ENCODE results near the gene CLEC16A. TPM values are rescaled to one million over a fixed set of nuclear protein-coding genes. Genes with fewer than 3 reads are reported as not detected.
"Not testable (repeated sequence)": the region's sequence is repeated elsewhere in the genome, so short reads cannot be mapped to it uniquely, and the experiment has no call there.

Gene CLEC16A
- polyA plus RNA-seq, 10 donors, result 11.4 to 15.2 (median 12.9) TPM

DNA sequence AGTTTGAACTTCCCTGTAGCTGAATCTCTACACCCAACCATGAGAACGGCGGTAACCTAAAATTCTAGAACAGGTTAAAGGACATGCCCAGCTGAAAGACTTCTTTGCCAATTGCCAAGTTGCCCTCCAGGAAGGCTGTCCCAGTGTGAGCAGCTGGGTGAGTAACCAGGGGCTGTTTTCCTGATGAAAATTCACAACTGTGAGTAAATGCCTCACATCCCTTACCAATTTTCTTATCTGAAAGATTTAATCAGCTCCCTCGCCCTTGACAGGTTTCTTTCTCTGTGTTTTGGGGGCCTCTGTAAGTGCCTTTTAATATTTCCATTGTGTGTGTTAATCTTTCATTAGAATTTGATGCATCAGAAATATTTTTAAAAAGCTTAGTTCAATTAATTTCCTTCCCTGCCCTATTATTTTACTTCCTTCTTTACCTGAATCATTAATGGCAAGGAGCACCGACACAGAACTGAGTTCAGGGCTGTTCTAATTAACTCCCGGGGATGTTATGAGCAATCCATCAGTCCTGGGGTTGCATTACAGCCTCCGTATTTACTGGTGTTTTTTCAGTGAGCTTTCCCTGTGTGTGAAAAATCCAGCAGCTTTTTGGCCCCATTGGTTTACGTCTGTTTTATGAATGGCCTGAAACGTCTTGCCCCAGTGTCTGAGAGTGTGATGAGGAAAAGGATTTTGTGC lies 152.9 kb downstream of the CLEC16A start:
- no peak for DNase-seq

GRCh38 chr16:11097787-11098167 lies 153.4 kb downstream of the CLEC16A start:
- DNase-seq, result no peak

DNA sequence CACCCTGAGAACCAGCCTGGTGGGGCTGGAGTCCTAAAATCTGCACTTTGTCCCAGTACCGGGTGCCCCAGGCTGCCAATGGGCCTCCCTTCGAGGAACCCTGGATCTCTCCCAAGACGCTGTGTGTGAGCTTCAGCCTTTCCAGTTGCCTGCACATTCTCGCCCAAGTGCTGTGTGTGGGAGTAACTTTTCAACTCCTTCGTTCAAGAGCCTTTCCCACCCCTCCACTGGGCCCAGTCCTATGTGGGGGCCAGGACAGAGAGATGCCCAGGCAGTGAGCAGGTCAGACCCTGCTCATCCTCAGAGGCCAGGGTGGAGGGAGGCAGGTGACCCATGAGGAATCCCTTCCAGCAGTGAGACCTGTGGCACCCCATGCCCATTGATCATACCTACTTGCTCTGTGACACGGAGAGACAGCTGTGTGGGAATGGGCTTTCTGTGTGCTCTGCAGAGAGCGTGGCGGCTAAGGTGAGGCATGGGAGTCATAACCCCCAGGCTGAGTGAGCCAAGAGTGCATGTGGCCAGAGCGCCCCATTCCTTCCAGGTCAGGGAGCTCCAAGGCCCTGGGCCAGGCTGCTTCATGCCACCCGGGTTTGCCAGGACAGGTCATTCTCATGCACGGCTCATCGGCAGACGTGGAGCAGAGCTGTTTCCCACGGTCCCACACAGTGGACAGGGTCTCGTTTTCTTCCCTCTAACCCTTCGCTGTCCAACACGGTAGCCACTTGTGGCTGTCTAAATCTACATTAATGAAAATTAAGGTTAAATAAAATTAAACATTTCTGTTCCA lies 154.4 kb downstream of the CLEC16A start:
- DNase-seq, result no peak

DNA sequence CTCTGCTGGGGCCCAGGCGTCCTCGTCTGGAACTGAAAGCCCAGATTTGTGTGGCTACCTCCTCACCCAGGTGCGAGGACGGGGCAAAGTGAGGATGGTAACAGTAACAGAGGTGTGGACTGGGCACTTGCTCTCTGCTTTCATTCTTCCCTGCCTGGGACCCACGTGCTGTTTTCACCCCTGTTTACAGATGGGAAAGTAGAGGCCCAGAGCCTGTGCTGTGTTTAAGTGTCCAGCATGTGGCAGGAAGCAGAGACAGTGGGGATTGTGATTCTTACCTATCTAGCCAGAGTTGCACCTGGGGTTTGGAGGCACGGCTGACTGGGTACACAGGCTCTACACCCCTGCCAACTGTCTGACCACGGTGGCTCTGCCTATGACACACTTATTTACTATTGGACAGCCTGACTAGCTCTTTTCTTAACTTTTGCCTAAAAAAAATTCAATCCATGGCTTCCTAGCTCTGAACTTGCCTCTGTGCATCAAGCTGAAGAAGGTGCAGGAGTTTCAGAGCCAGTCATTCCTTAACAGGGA lies 155.4 kb downstream of the CLEC16A start:
- DNase-seq, result no peak

- DNase-seq, result peak; percentile 77 to 90 (median 80)
These were observed 155.9 kb downstream of the CLEC16A start for GRCh38 chr16:11100239-11100750.

GRCh38 chr16:11101283-11101682 lies 156.9 kb downstream of the CLEC16A start:
- no peak for DNase-seq

DNA sequence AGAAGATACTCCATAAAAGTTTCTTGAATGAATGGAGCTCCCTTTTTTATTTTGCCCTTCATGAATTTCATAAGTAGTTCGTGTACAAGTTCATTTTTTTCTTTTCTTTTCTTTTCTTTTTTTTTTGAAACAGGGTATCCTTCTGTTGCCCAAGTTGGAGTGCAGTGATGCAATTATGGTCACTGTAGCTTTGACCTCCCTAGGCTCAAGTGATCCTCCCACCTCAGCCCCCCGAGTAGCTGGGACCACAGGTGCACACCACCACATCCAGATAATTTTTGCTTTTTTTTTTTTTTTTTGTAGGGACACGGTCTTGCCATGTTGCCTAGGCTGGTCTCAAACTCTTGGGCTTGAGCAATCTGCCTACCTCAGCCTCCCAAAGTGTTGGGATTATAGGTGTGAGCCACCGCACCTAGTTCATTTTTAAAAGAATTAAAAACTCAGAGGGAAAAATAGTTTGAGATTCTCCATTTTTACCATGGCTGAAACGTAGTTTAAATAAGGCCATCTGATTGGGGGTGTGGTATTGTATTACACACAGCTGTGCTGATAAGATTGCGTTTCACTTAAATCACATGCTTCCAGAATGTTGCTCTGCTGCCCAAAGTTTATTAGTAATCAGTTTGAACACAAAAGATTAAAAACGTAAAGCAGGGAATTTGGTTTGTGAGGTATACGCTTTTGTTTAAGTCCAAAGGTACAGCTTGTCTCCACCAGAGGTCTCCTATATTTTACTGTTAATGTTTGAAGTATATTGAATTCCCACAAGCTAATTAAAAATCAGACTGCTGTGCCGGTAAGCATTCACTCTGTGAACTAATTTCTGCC lies 157.5 kb downstream of the CLEC16A start:
- DNase-seq, result peak in 1 of 3 donors; percentile 45

DNA sequence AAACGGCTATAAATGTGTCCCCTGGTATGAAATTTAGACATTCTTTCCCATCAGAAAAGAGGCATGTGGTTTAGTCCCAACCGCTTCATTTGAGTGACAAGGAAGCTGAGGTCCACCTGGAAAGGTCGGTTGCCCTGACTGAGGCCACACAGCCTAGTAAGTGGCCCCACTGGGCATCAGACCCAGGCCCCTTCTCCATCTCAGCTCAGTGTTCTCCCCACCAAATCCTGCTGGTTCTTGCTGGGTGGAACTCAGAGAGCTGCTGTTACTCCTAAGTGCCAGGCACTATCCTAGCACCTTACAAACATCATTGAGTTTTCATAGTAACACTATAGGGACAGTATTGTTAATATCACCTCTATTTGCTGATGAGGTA lies 158.1 kb downstream of the CLEC16A start:
- DNase-seq, result no peak

DNA sequence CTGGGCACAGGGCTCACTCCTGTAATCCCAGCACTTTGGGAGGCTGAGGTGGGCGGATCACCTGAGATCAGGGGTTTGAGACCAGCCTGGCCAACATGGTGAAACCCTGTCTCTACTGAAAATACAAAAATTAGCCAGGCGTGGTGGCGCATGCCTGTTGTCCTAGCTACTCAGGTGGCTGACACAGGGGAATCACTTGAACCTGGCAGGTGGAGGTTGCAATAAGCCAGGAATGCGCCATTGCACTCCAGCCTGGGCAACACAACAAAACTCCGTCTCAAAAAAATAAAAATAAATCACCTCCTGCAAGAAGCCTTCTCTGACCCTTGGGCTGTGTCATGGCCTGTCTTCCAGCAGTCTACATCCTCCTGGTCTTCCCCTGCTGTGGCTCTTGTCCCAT lies 158.9 kb downstream of the CLEC16A start:
- not testable (repeated sequence) for DNase-seq

GRCh38 chr16:11104168-11105037 lies 160.0 kb downstream of the CLEC16A start:
- DNase-seq, result no peak

DNA sequence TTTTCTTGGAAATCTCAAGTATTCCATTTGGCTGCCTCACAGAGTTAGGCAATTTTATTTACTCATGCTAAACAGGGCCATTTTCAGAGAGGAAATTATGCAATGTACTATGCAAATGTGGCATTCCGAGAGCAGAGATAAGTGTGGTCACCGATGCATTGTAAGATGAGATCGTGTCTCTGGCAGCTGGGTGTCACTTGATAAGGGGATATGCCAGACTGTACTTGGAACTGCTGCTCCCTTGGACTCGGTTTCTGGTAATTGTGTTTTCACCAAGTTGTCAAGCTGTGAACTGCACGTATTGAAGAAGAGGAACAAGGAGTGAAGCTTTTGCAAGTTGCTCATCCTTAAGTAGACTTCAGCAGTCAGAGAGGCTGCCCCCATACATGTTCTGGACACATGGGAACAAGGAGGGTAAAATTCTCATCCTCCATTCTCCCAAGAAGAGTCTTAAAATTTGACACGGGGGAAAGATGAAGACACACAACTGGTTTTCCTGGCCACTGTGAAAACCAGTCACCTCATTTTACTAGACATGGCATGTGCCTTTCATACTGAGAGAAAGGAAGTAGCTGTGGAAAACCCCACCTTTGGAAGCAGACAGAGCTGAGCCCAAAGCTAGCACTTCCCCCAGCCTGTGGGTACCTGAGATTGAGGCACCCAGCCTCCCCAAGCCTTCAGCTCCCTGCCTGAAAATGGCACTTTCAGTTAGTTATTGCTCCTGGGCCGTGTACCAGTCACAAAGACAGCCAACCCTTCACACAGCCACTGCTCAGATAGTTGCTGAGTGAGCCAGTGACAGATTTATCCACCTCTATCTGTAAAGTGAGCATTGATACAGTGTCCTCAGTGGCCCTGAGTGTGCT lies 160.9 kb downstream of the CLEC16A start:
- peak; percentile 71 to 90 (median 89) for DNase-seq

DNA sequence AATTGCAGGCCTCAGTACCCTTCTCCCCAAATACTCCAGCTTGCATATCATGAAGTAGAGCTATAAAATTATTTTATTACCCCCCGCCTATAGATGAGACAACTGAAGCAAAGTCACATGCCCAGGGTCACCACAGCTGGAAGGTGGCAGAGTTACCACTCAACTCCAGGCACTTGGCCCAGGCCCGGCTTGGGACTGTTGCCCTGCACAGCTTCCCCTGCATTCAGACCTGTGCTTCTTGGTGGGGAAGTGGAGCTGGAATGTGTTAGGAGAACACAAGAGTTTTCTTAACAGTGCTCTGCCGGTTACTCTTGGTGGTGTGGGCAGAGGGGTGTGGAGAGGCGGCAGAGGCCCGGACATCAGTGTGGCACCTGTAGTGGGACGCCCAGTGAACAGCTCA lies 162.4 kb downstream of the CLEC16A start:
- no peak for DNase-seq

DNA sequence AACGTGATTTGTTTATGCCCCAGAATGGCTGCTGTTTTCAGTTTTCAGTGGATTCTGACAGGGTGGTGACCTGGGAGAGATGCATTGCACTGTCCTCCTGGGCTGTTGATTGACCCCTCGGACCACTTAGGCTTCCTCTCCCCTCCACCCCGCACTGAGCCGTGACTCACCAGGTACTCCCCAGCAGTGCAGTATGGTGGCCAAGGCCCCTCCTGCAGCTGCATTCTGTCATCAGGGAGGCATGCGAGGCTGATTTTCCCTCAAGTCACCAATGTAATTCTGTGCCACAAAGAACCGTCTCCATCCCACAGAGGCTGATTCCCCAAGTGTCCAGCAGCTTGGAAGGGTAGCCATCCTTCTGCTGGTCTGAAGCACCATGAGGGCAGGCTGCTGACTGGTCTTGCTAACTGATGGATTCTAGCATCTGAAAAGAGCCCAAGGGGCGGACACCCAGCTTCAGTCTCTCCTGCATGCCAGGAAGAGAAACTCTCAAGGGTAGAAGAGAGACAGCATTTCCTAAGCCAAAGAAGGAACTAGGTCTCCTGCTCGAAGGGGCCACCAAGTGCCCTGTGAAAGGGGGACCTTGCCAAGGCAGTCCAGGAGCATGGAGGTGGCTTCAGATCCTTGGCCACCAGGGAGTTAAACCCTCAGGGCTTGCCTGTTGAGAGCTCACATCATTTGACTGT lies 163.6 kb downstream of the CLEC16A start:
- DNase-seq, result no peak

DNA sequence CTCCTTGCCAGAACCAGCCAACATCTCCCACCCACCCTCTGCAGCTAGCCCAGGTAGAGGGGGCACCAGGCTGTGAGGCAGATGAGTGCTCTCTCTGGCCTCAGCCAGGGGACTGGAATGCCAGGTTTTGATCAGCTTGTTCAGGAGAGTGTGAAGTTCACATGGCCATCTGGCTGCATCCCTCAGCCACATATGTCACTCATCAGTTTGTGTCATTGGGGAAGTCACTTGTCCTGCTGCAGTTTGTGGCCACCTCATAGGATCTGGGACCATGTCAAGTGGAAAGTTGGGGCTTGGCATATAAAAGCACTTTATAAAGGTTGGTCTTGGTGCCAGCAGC lies 164.1 kb downstream of the CLEC16A start:
- DNase-seq, result no peak

- DNase-seq, result no peak
These were observed 165.2 kb downstream of the CLEC16A start for GRCh38 chr16:11109566-11109965.

GRCh38 chr16:11111150-11111549 lies 166.8 kb downstream of the CLEC16A start:
- no peak for DNase-seq

DNA sequence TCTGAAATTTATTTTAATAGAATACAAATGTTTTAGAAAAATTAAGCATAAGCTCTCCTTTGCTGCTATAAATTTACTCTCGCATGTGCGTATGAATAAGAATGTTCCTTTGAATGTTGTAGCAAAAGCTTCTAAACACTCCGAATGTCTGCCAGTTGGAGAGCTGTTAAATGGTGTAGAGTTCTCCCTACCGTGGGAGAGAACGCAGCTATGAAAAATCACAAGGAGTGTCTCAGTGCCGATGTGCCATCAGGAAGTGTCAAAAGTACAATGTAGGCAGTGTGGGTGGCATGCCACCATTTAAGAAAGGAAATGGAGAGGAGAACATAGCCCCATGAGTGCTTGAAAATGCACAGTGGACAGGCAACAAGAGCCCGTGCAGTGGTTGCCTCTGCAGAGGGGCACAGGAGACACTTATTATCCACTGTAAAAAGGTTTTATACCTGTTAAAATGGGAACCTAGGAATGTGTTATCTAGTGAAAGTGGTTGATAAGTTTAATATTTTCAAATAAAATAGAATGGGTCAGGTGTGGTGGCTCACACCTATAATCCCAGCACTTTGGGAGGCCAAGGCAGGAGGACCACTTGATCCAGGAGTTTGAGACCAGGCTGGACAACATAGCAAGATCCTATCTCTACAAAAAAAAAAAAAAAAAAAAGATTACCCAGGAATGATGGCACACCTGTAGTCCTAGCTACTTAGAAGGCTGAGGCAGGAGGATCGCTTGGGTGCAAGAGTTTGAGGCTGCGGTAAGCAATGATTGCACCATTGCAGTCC lies 167.7 kb downstream of the CLEC16A start:
- no peak for DNase-seq

DNA sequence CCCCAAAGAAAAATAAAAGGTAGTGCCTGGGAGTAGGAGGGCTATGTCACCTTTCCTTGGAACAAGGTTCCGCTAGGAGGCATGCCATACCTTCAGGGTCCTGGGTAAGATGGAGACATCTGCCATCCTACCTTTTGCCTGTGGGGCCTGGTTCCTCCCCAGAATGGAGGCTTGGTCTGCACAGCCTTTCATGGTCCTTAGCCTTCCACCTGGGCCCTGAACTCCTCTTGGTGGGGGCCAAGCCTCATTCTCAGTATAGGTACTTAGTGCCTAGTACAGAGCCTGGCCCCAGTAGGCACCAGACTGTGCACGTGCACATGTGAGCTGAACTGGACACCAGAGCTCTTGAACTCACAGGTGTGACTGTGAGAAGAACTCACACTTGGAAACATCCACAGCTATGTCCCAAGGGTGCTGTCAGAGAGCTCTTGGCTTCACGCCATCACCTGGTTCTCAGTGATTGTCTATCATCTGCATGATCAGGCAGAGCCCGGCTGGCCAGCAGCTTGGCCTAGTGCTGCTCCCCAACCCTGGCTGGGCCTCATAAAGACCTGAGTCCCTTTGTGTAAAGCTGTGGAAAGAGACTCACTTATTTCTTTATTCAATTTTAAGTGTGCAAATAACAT lies 168.5 kb downstream of the CLEC16A start:
- no peak for DNase-seq
